CD4-positive, alpha-beta T cell treated with Interferon gamma for 1 hour (primary cell): Measurements from ENCODE around the gene LIMK2.
"Not testable (repeated sequence)": the region's sequence is repeated elsewhere in the genome, so short reads cannot be mapped to it uniquely, and the experiment has no call there.

Source experiments
- DNase-seq: peaks from one replicate; pipeline ENCODE4 v3.0.0-alpha.2; 2020

LIMK2 gene

DNA sequence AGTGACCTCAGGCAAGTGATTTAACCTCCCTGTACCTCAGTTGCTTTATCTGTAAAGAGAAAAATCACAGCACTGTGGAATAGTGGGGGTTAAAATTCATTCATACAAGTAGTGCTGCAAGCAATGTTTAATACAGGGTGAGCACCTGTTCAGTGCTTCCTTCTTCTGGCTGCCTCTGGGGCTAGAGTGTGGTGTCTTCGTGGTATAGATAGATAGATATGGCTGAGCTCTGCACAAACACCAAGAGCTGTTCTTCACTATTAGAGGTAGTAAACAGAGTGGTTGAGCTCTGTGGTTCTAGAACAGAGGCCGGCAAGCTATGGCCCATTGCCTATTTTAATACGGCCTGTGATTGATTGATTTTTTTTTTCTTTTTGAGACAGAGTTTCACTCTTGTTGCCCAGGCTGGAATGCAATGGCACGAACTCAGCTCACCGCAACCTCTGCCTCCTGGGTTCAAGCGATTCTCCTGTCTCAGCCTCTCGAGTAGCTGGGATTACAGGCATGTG is 32.9 kb downstream of the LIMK2 start:
- DNase-seq: no peak

DNA sequence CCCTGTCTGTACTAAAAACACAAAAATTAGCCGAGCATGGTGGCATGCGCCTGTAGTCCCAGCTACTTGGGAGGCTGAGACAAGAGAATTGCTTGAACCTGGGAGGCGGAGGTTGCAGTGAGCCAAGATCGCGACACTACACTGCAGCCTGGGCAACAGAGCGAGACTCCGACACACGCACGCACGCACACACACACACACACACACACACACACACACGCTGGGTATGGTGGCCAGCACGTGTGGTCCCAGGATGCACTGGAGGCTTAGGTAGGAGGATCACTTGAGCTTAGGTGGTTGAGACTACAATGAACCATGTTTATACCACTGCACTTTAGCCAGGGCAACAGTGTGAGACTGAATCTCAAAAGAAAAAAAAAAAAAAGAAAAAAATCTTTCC is 33.9 kb downstream of the LIMK2 start:
- not testable (repeated sequence) for DNase-seq

DNA sequence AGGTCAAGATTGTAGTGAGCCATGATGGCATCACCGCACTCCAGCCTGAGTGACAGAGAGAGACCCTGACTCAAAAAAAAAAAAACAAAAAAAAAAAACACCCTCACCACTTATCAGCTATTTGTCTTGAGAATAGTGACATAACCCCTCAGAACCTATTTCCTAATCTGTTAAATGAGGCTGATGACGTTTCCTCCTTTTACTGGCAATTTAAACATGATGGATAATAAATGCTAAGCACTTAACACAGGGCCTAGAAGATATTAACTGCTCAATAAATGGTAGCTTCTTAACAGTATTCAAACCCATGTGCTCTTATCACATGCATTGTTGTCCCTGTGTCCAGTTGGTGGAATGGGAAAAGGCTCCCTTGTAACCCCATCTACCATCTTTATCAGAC is 34.6 kb downstream of the LIMK2 start:
- no peak for DNase-seq

DNA sequence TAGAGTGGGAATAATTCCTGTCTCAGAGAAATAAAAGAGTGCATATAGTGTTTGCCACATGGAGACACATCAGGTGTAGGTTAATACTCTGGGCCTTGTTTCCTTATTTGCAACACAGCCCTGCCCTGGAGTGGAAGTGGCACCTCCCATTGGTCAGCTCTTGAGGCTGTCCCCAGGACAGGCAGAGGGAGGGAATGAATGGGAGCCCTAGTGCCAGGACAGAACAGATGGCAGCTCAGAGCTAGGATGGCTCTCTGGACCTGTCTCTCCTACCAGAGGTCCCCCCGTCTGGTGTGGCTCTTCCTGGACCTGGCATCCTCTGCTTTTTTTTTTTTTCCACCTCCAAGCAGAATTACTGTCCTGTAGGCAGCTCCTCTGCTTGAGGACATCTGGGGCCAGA is 35.6 kb downstream of the LIMK2 start:
- no peak for DNase-seq

DNA sequence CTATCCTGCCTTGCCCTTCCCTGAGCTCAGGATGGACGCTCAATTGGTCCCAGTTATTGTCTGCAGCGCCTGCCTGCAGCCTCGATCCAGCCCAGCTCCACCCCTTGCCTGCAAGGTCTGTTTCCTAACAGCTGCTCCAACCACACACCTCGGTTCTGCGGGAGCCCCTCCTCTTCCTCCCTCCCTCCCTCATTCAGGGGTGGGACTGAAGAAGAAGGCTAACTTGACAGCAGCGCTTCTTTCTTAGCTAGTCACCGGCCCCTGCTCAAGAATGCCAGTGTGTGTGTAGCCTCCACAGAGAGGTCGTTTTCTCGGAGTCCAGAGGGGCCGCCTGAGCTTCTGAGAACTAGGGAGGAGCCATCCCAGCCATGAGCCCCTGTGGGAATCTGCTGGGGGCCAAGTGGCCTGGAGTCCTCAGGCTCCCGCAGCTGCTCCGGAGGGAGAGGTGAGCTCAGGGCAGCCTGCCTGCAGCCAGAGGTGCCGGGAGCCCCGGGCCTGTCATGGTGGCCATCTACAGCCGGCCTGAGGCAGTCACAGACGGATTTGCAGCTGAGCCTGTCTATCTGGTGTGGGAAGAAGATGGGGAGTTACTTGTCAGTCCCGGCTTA is 36.1 kb downstream of the LIMK2 start:
- DNase-seq: peak; percentile 65

DNA sequence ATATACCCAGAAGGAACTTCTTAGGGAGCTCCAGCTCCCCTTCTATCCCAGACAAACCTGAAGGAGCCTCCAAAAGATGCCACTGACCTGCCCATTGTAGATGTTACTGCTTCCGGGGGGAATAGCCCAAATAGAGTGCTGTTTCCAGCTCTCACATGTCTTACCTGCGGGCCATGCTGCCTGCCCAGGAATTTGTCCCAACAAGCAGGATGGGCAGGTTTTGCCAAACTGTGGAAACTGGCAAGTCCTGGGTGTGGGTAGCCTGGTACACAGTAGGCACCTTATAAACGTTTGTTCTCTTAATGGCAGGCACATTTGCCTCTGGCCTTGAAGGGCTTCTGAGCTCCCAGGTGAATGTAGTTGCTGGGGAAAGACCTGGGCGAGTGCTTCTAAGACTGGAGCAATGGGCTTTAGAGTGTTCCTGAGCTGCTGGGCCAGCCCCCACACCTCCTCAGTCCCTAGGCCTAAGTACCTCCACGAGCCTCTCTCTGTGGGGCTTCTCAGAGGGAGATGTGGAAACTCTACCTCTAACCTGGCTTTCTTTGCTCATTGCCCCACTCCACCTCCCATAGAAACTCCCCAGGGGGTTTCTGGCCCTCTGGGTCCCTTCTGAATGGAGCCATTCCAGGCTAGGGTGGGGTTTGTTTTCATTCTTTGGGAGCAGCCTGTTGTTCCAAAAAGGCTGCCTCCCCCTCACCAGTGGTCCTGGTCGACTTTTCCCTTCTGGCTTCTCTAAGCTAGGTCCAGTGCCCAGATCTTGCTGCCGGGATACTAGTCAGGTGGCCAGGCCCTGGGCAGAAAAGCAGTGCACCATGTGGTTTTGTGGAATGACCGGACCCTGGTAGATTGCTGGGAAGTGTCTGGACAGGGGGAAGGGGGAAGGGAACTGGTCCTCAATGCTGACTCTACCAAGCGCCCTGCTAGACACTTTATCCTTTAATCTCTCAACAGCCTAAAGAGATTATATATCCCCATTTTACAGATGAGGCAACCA is 37.2 kb downstream of the LIMK2 start:
- no peak for DNase-seq

DNA sequence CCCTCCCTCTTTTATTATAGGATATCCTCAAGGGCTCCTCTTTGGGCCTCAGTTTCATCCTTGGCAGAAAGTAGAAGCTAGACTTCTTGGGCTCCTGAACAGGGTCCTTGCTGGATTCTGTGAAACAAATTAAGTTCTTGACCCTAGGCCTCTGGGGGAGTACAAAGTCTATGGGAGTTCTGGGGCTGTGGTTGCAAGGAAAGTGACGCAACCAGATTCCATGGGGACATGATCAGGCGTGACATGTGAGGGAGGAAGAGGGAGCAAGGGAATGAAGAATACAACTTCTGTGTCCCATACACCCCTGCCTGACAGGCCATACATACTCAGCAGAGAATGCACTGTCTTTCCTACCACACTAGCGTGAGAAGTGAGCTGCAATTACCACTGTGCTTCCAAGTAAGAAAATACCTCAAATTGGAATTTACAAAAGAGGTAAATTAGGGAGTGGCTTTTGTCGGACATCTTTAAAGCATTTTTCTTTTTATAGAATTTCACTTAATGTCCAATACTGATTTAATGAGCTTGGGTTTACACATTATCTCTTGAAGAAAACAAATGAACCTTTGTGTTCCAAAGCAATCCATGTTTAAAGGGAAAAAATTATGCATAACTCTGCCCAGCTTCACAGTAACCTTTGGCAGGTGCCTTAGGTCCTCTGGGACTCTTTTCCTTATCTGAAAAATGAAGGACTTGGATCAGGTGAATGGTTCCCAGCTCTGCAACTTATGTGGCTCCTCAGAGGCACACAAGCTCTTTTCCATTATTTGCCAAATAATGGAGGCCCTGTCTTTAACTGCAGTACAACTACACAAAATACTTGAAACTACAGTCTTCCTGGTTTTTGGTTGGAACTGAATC is 38.9 kb downstream of the LIMK2 start:
- DNase-seq: no peak

DNA sequence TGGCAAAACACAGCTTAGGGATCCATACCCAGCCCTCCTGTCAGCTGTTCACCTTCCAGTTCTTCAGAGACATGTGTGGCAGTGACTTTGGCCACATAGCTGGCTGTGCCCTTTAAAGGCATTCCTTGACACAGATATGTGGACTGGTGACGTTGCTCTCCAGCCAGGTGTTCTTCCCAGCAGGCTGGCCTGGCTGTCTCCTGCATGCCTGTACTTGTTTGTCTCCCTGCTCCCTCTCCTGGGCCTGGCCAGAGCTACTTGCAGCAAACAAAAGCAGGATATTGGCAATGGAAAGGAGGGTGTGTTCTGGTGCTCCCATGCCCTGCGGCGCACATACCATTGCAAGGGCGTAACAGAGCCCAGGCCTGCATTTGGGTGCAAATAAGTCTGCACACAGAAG is 41.9 kb downstream of the LIMK2 start:
- no peak for DNase-seq

DNA sequence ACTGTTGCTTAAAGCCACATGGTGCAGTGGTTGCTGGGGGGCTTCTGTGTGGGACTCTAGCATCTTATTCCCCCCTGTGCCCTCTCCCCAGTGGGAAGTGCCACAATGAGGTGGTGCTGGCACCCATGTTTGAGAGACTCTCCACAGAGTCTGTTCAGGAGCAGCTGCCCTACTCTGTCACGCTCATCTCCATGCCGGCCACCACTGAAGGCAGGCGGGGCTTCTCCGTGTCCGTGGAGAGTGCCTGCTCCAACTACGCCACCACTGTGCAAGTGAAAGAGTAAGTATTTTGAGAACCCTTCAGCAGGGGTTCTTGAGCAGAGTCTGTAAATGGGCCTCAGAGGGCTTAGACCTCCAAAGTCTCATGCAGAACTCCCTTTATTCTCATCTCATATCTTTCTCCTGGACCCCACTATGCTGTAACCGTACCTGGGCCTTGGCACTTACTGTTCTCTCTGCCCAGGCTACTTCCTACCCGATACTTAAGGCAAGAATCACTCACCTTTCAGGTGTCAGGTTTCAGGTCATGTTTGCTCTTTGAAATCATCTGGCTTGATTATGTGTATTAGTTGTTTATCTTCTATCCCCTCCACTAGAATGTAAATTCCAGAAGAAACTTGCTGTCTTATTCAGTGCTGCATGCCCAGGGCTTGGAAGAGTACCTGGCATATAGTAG is 47.8 kb downstream of the LIMK2 start:
- no peak for DNase-seq

DNA sequence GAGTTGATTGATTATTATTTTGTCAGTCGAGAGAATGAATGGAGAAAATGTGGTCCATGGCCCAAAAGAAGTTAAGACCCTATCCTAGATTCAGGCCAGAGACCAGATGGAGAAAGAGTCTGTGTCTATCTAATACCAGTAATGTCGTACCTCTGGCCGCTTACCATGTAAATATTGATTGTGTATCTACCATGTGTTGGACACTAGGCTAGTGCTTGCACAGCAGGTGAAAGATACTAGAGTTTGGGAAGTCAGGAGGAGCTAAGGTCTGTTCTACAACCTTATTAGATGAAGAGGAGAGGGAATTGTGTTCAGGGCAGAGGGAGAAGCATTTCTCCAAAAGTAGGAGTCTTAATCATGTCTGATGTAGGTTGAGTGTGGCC is 48.4 kb downstream of the LIMK2 start:
- DNase-seq: no peak

DNA sequence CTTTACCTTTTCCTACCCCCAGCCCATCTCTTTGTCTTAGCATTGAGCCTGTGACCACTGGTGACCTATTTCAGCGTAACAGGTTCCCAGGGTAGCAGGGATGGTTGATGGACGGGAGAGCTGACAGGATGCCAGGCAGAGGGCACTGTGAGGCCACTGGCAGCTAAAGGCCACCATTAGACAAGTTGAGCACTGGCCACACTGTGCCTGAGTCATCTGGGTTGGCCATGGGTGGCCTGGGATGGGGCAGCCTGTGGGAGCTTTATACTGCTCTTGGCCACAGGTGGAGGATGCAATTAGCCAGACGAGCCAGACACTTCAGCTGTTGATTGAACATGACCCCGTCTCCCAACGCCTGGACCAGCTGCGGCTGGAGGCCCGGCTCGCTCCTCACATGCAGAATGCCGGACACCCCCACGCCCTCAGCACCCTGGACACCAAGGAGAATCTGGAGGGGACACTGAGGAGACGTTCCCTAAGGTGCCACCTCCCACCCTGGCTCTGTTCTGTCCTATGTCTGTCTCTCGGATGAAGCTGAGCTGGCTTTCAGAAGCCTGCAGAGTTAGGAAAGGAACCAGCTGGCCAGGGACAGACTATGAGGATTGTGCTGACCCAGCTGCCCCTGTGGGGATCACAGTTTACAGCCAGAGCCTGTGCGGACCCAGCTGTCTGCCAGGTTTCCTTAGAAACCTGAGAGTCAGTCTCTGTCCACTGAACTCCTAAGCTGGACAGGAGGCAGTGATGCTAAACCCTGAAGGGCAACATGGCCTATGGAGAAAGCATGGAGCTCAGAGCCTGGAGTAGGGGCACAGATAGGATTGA is 50.4 kb downstream of the LIMK2 start:
- DNase-seq: no peak

DNA sequence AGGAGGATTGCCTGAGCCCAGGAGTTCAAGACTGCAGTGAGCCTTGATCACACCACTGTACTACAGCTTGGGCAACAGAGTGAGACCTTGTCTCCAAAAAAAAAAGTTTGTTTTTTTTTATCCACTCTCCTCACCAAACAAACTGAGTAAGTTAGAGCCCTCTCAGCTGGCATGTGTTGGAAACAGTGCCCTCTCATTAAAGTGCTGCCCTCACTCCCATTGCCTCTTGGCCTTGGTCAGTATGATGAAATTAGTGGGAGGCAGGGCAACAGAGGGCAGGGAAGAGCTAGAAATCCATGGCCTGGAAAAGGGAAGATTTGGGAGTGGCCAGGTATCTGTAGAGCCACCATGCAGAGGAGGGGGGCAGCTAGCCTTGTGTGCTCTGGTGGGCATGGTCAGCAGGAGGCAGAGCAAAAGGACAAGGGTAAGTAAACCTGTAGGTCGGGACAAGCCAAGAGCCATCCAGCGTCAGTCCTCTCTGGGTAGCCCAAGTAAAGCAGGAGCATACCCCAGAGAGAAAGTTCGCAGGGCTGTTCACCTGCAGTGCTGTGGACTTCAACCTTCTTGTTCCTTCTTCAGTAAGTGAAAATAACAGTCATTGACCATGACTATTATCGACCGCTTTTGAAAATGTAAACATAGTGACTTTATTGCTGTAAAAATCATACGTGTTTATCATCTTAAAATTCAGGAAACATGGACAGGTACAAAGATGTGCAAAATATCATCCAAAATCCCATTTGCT is 52.0 kb downstream of the LIMK2 start:
- no peak for DNase-seq

DNA sequence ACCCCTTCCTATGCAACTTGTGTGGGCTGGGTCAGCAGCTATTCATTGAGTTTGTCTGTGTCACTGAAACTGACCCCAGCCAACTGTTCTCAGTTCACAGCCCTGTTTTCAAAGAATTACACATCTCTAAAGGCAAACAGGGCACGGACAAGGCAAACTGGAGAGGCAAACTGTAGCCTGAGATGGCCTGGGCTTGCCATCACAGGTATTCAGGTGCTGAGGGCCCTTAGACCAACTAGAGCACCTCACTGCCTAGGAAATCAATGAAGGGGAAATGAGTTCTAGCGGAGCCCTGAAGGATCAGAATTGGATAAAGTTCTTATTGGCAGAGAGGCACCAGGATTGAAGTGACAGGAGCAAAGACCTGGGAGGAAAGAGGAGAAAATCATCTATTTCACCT is 56.2 kb downstream of the LIMK2 start:
- no peak for DNase-seq

DNA sequence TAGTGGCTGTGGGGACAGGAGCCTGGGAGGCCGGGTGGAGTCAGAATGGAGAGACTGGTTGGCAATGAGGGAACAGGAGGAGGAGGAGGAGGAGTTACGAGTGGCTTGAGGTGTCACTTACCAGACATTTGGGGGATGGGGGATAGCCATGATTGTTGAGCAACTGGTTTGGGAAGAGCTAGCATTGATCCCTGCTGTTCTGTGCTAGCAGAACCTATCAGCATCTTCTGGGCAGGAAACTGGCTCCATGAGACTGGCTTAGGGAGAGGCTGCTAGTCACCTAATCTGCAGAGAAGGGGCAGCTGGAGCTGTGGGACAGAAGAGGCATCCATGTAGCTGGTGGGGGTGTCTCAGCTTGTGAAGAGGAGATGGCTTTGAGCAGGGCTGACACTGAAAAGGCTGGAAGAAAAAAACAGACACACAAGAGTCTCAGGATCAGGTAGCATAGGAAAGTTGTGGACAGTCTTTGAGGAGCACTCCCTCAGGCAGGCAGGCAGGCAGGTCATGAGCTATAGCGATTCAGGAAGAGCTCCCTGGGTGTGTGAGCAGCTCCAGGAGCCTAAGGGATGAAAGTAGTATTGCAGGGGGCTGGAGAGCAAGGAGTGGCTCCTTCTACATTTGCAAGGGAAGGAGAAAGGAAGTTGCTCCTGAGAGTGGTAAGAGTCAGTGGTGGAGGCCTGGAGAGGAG is 57.9 kb downstream of the LIMK2 start:
- no peak for DNase-seq

DNA sequence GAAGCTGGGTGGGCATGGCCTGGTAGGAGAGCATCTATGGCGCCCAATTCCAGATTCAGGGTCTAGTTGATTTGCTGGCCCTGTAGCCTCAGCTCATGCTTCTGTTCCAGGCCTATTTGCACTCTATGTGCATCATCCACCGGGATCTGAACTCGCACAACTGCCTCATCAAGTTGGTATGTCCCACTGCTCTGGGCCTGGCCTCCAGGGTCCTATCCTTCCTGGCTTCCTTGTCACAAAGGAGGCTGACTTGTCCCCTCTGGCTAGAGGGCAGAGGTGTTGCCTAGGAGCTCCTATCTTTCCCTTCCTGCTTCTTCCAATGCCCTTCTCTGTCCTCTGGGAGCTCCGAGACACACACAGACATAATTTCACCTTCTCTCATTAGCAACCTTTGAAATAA is 58.9 kb downstream of the LIMK2 start:
- DNase-seq: no peak

DNA sequence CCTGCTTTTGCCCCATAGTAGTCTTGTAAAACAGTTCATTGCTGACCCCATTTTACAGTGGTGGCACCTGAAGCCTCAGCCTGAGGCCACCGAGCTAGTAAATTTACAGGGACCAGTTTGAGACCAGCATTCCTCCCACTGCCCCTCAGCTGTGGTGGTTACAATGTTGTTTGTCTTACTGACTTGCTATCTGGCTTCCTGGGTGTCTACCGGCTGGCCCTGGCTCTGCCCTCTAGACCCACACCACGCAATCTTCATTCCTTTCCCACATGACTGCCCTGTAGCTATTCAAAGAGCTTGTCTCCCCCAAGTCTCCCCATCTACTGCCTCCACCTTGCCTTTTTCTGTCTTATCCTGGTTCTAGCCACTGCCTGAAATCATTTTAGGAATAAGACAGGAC is 59.4 kb downstream of the LIMK2 start:
- DNase-seq: no peak

DNA sequence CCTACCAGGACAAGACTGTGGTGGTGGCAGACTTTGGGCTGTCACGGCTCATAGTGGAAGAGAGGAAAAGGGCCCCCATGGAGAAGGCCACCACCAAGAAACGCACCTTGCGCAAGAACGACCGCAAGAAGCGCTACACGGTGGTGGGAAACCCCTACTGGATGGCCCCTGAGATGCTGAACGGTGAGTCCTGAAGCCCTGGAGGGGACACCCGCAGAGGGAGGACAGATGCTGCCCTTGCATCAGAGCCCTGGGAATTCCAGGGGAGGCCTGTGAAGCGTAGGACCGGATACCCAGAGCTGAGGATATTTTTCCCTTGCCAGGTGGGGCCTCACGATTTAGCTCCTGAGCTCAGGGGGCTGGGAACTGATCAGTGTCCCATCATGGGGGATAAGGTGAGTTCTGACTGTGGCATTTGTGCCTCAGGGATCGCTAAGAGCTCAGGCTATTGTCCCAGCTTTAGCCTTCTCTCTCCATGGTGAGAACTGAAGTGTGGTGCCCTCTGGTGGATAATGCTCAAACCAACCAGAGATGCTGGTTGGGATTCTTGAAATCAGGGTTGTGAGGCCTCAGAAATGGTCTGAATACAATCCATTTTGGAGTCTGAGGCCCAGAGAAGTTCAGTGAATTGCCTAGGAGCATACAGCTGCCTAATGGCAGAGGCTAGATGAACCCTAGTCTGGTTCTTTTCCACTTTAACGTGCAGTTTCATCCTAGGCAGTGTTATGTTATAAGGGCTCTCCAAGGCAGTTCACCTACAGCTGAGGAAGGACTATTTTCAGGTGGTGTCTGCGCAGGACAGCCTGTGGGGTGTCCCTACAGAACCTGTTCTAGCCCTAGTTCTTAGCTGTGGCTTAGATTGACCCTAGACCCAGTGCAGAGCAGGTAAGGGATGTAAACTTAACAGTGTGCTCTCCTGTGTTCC is 60.7 kb downstream of the LIMK2 start:
- peak; percentile 54 for DNase-seq

DNA sequence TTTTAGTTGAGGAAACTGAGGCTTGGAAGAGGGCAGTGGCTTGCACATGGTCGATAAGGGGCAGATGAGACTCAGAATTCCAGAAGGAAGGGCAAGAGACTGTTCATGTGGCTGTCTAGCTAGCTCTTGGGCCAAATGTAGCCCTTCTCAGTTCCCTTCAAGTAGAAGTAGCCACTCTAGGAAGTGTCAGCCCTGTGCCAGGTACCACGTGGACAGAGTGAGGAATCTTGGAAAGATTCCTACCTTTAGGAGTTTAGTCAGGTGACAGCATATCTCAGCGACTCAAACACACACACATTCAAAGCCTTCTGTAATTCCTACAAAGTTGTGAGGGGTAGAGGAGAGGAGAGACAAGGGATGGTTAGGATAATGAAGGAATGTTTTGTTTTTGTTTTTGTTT is 61.9 kb downstream of the LIMK2 start:
- no peak for DNase-seq

DNA sequence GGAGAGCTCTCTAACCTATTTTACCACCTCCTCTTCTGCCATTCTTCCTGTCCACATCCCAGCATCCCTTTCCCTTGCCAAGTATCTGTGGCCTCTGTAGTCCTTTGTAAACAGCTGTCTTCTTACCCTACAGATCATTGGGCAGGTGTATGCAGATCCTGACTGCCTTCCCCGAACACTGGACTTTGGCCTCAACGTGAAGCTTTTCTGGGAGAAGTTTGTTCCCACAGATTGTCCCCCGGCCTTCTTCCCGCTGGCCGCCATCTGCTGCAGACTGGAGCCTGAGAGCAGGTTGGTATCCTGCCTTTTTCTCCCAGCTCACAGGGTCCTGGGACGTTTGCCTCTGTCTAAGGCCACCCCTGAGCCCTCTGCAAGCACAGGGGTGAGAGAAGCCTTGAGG is 62.9 kb downstream of the LIMK2 start:
- no peak for DNase-seq
